B cell (primary cell): ENCODE results near the gene ARAP2. TPM values are rescaled to one million over a fixed set of nuclear protein-coding genes. Genes with fewer than 3 reads are reported as not detected.

ENCODE experiments used
- ATAC-seq: fragments of 200-7000 bp; cut with Tn5 transposase; one replicate; pipeline ENCODE4 v1.10.0; 2021; ENCODE audit warnings: low read depth, mild to moderate bottlenecking, moderate number of reproducible peaks, moderate library complexity
- CTCF ChIA-PET: fragments of 350-600 bp; sonication (Branson Sonifier 250); formaldehyde crosslinking; loops from one replicate; lab custom pipeline; 2021; ENCODE audit warnings: antibody characterized with exemption, inconsistent platforms; lab: Charles Lee
- POLR2A ChIA-PET: fragments of 350-600 bp; sonication (Branson Sonifier 250); formaldehyde crosslinking; loops from one replicate; lab custom pipeline; 2021; ENCODE audit warnings: antibody characterized with exemption; lab: Charles Lee
- DNase-seq: peaks from one replicate; pipeline ENCODE4 v3.0.0; 2013
- H2AFZ ChIP-seq: 2 replicates; pipeline ENCODE4 v1.6.1; 2012; ENCODE audit warnings: mild to moderate bottlenecking, low read depth, low read length; ENCODE audit not compliant: insufficient read depth, poor library complexity, severe bottlenecking
- H3K27ac ChIP-seq, 2 donors: 1 replicate in 1 of 2; 2 replicates in 1 of 2; pipeline ENCODE4 v1.5.1; 2012 to 2013; ENCODE audit warnings: low read length in 2 of 2, mild to moderate bottlenecking in 2 of 2, moderate library complexity in 1 of 2
- H3K27me3 ChIP-seq, 4 experiments: fragments of 200-600 bp in 1 of 4; sonication (generic) in 1 of 4; replicated peaks in 1 of 4; 1 replicate in 2 of 4; 2 replicates in 2 of 4; pipeline versions ENCODE4 v1.6.1 to v1.7.0; 2013 to 2016; ENCODE audit warnings: low read length in 3 of 4, mild to moderate bottlenecking in 2 of 4, mixed read lengths in 1 of 4, moderate library complexity in 1 of 4; ENCODE audit not compliant: insufficient read depth in 4 of 4, control insufficient read depth in 3 of 4; ENCODE audit errors: control extremely low read depth in 1 of 4
- H3K36me3 ChIP-seq, 2 experiments: replicated peaks in 1 of 2; 1 replicate in 1 of 2; 2 replicates in 1 of 2; pipeline versions ENCODE4 v1.6.1 to v1.7.1; 2013; ENCODE audit warnings: low read length in 1 of 2; ENCODE audit not compliant: insufficient read depth in 2 of 2, control insufficient read depth in 1 of 2; ENCODE audit errors: control extremely low read depth in 1 of 2, extremely low read depth in 1 of 2
- H3K4me1 ChIP-seq, 2 donors: fragments of 200-600 bp in 1 of 2; sonication (generic) in 1 of 2; 1 replicate in 1 of 2; 2 replicates in 1 of 2; pipeline versions ENCODE4 v1.5.1 to v1.6.1; 2013 to 2017; ENCODE audit warnings: low read length in 2 of 2; ENCODE audit not compliant: control insufficient read depth in 2 of 2, insufficient read depth in 2 of 2
- H3K4me2 ChIP-seq: replicated peaks from 2 replicates; pipeline ENCODE3; 2012; ENCODE audit warnings: mild to moderate bottlenecking, low read depth, low read length; ENCODE audit not compliant: poor library complexity, severe bottlenecking
- H3K4me3 ChIP-seq, 5 experiments: fragments of 200-600 bp in 1 of 5; sonication (generic) in 1 of 5; 1 replicate in 3 of 5; 2 replicates in 2 of 5; pipeline versions ENCODE4 v1.5.1 to v1.7.0; 2011 to 2016; ENCODE audit warnings: low read length in 4 of 5, mild to moderate bottlenecking in 4 of 5, low read depth in 2 of 5, control low read depth in 1 of 5, moderate library complexity in 1 of 5; ENCODE audit not compliant: insufficient read depth in 1 of 5; ENCODE audit errors: control extremely low read depth in 1 of 5, extremely low read depth in 1 of 5
- H3K79me2 ChIP-seq: fragments of 200-600 bp; sonication (generic); one replicate; pipeline ENCODE4 v1.6.0; 2016; ENCODE audit warnings: low read length; ENCODE audit not compliant: control insufficient read depth, insufficient read depth
- H3K9ac ChIP-seq: fragments of 200-600 bp; sonication (generic); 2 replicates; pipeline ENCODE4 v1.6.1; 2017; ENCODE audit warnings: mild to moderate bottlenecking, low read length, moderate library complexity
- H3K9me3 ChIP-seq, 3 donors: one replicate each; pipeline versions ENCODE4 v1.6.1 to v1.7.1; 2013; ENCODE audit warnings: low read length in 2 of 3; ENCODE audit not compliant: control insufficient read depth in 2 of 3, insufficient read depth in 1 of 3; ENCODE audit errors: control extremely low read depth in 1 of 3
- H4K20me1 ChIP-seq: 2 replicates; pipeline ENCODE4 v1.6.0; 2012; ENCODE audit warnings: mild to moderate bottlenecking, low read length; ENCODE audit not compliant: insufficient read depth, control insufficient read depth, poor library complexity, severe bottlenecking
- H3K27ac Mint-ChIP-seq: one replicate; pipeline ENCODE4 v1.8.0; 2021; ENCODE audit warnings: mixed read lengths
- H3K27me3 Mint-ChIP-seq: one replicate; pipeline ENCODE4 v1.8.0; 2021; ENCODE audit warnings: mixed read lengths
- H3K4me1 Mint-ChIP-seq: one replicate; pipeline ENCODE4 v1.8.0; 2021; ENCODE audit warnings: mixed read lengths
- H3K4me3 Mint-ChIP-seq: one replicate; pipeline ENCODE4 v1.8.0; 2021; ENCODE audit warnings: mixed read lengths
- H3K9me3 Mint-ChIP-seq: one replicate; pipeline ENCODE4 v1.8.0; 2022; ENCODE audit warnings: mixed read lengths; ENCODE audit not compliant: insufficient read depth
- CTCF ChIP-seq: fragments of 200-600 bp; IDR thresholded peaks from one replicate; pipeline ENCODE4 v1.8.0; 2022; ENCODE audit warnings: antibody characterized with exemption, mild to moderate bottlenecking
- EZH2 ChIP-seq: IDR thresholded peaks from 2 replicates; pipeline ENCODE4 v1.6.1; 2012; ENCODE audit warnings: borderline replicate concordance, low read depth, mild to moderate bottlenecking, moderate library complexity, low read length; ENCODE audit not compliant: insufficient read depth, poor library complexity, severe bottlenecking
- WGBS: methylation state at CpG from one replicate; pipeline ENCODE4 v1.1.5; 2013; ENCODE audit warnings: missing lambda C conversion rate; ENCODE audit not compliant: insufficient coverage; 5-methylcytosine and 5-hydroxymethylcytosine counted together
- intact Hi-C: fragments of 100-400 bp; cut with micrococcal nuclease; formaldehyde crosslinking; loops from one replicate; pipeline ENCODE4 v1.10.0; 2022
- polyA plus RNA-seq: library from polyadenylated mRNA; depleted of rRNA; stranded (reverse); fragments of >200 nt; gene quantifications from 2 replicates; pipeline ENCODE4 v1.2.3, GENCODE V29; 2012
- total RNA-seq, 2 donors: library from RNA; stranded (reverse); fragments of 120-200 nt in 1 of 2; gene quantifications; 1 replicate in 1 of 2; 2 replicates in 1 of 2; pipeline versions ENCODE4 v1.2.3 to v1.2.4, GENCODE V29; 2013 to 2022

Gene ARAP2
- total and polyA plus RNA-seq, 2 donors (not counting 1 experiment from before 2014, with no cell fraction given), result 13.2 to 88.0 TPM

- no peak overlapping the region for H3K27ac Mint-ChIP-seq
Observed at GRCh38 chr4:36214735-36215485, 29.4 kb downstream of the ARAP2 start.

More at GRCh38 chr4:36214735-36215485, 29.4 kb downstream of the ARAP2 start:
- Histone ChIP-seq H3K9me3 (peaks cover 0 to 1% (median 0%) of the 10 kb centered on the region in 3 donors), H4K20me1 (peaks cover 8% of the 10 kb centered on the region), H3K9ac (no peak overlapping the region), H3K36me3 (peaks cover 18 to 22% of the 10 kb centered on the region in 2 experiments), H3K4me3 (no peak overlapping the region), H3K79me2 (peaks cover 65% of the 10 kb centered on the region), H3K4me1 (peaks cover 4 to 16% of the 10 kb centered on the region in 2 donors), H2AFZ (no peak overlapping the region), H3K27me3 (no peaks in the 10 kb centered on the region), H3K4me2 (no peak overlapping the region), H3K27ac (no peak overlapping the region)
- DNase-seq (no peak), ATAC-seq (no peak)
- intact Hi-C loops, result no loop called here
- TF ChIP-seq CTCF (no peak), EZH2 (no peak)
- ChIA-PET CTCF (interaction anchor here (1.2 kb wide), 1 partner anchor 185 kb away, joined by 4 read pairs; no protein-coding TSS in a partner anchor), POLR2A (no interaction called here)
- Mint-ChIP-seq H3K4me3 (no peak overlapping the region), H3K9me3 (no peaks in the 10 kb centered on the region), H3K4me1 (peaks cover 32% of the 10 kb centered on the region), H3K27me3 (no peaks in the 10 kb centered on the region)
- no CpG with 5 or more reads among the region's 4 CpGs for WGBS
